Osteocyte (in vitro differentiated cells): ENCODE measurements around the gene DTL. TPM values are rescaled to one million over a fixed set of nuclear protein-coding genes. Genes with fewer than 3 reads are reported as not detected.
A peak's percentile ranks its signal among the peaks of the same experiment; 100 is the strongest.
"Not testable (repeated sequence)": the region's sequence is repeated elsewhere in the genome, so short reads cannot be mapped to it uniquely, and the experiment has no call there.

ENCODE experiments used
- DNase-seq: peaks from one replicate; pipeline ENCODE4 v3.0.0; 2021; ENCODE audit warnings: mixed read lengths; ENCODE audit not compliant: unreplicated experiment; ENCODE audit errors: extremely low spot score
- H3K27ac Mint-ChIP-seq: one replicate; pipeline ENCODE4 v1.8.0; 2021; ENCODE audit warnings: mild to moderate bottlenecking, mixed read lengths; ENCODE audit not compliant: unreplicated experiment
- H3K27me3 Mint-ChIP-seq: one replicate; pipeline ENCODE4 v1.8.0; 2021; ENCODE audit warnings: mixed read lengths; ENCODE audit not compliant: unreplicated experiment
- H3K36me3 Mint-ChIP-seq: one replicate; pipeline ENCODE4 v1.8.0; 2021; ENCODE audit warnings: mixed read lengths; ENCODE audit not compliant: unreplicated experiment
- H3K4me1 Mint-ChIP-seq: one replicate; pipeline ENCODE4 v1.8.0; 2021; ENCODE audit warnings: mixed read lengths; ENCODE audit not compliant: unreplicated experiment
- H3K4me3 Mint-ChIP-seq: one replicate; pipeline ENCODE4 v1.8.0; 2021; ENCODE audit warnings: mild to moderate bottlenecking, moderate library complexity, mixed read lengths; ENCODE audit not compliant: unreplicated experiment
- H3K9me3 Mint-ChIP-seq: one replicate; pipeline ENCODE4 v1.8.0; 2021; ENCODE audit warnings: mixed read lengths; ENCODE audit not compliant: unreplicated experiment
- CTCF ChIP-seq: fragments of 200-600 bp; sonication (generic); IDR thresholded peaks from 2 replicates; pipeline ENCODE4 v1.5.0; 2021; ENCODE audit warnings: antibody characterized with exemption, mild to moderate bottlenecking, moderate library complexity
- total RNA-seq: library from RNA; stranded (reverse); gene quantifications from 2 replicates; pipeline ENCODE4 v1.2.1, GENCODE V29; 2021

Gene DTL
- total RNA-seq, 1 donor from 2014 or later = 6.7 TPM

- peaks cover 3% of the 10 kb centered on the region for H3K4me1 Mint-ChIP-seq
- peaks cover 11% of the 10 kb centered on the region for H3K36me3 Mint-ChIP-seq
- DNase-seq = no peak
- peaks cover 11% of the 10 kb centered on the region for H3K9me3 Mint-ChIP-seq
- no peak for TF ChIP-seq CTCF
- no peaks in the 10 kb centered on the region for H3K27me3 Mint-ChIP-seq
- H3K27ac Mint-ChIP-seq = no peak overlapping the region
- no peak overlapping the region for H3K4me3 Mint-ChIP-seq
These were observed 10.9 kb upstream of the DTL start for GRCh38 chr1:212024469-212025149.

- not testable (repeated sequence) for DNase-seq, H3K27ac Mint-ChIP-seq, H3K27me3 Mint-ChIP-seq, H3K4me3 Mint-ChIP-seq
- Mint-ChIP-seq H3K36me3 (peaks cover 12% of the 10 kb centered on the region), H3K9me3 (peaks cover 11% of the 10 kb centered on the region), H3K4me1 (peaks cover 26% of the 10 kb centered on the region)
These were observed 7.8 kb upstream of the DTL start for GRCh38 chr1:212027727-212028126.

GRCh38 chr1:212030936-212031528 is 4.5 kb upstream of the DTL start:
- no peak for DNase-seq
- no peak for TF ChIP-seq CTCF
- H3K27me3 Mint-ChIP-seq = no peaks in the 10 kb centered on the region
- H3K9me3 Mint-ChIP-seq = no peaks in the 10 kb centered on the region
- peaks cover 4% of the 10 kb centered on the region for H3K36me3 Mint-ChIP-seq
- peaks cover 43% of the 10 kb centered on the region for H3K4me1 Mint-ChIP-seq
- no peak overlapping the region for H3K4me3 Mint-ChIP-seq
- peak overlapping the region; percentile 87 for H3K27ac Mint-ChIP-seq

- DNase-seq = no peak
- peak overlapping the region; percentile 100 for H3K27ac Mint-ChIP-seq
- H3K4me3 Mint-ChIP-seq = peak overlapping the region; percentile 99
- TF ChIP-seq CTCF = no peak
- H3K27me3 Mint-ChIP-seq = no peaks in the 10 kb centered on the region
- no peaks in the 10 kb centered on the region for H3K9me3 Mint-ChIP-seq
- peaks cover 4% of the 10 kb centered on the region for H3K36me3 Mint-ChIP-seq
- peaks cover 63% of the 10 kb centered on the region for H3K4me1 Mint-ChIP-seq
These were observed 929 bp upstream of the DTL start for GRCh38 chr1:212034516-212035122.

GRCh38 chr1:212035835-212036605 is 472 bp downstream of the DTL start:
- peaks cover 4% of the 10 kb centered on the region for H3K36me3 Mint-ChIP-seq
- no peak for DNase-seq
- peaks cover 59% of the 10 kb centered on the region for H3K4me1 Mint-ChIP-seq
- H3K27ac Mint-ChIP-seq = peak overlapping the region; percentile 100
- no peak for TF ChIP-seq CTCF
- H3K27me3 Mint-ChIP-seq = no peaks in the 10 kb centered on the region
- peak overlapping the region; percentile 99 for H3K4me3 Mint-ChIP-seq
- H3K9me3 Mint-ChIP-seq = no peaks in the 10 kb centered on the region
